Mucosa of descending colon (tissue), 3 donors: Measurements from ENCODE around the gene TGIF2. TPM values are rescaled to one million over a fixed set of nuclear protein-coding genes. Genes with fewer than 3 reads are reported as not detected.

Source experiments
- ATAC-seq: fragments of 200-7000 bp; cut with Tn5 transposase; one replicate; pipeline ENCODE4 v1.9.1; 2020; ENCODE audit warnings: mild to moderate bottlenecking, moderate library complexity
- DNase-seq, 3 donors: peaks; one replicate each; pipeline ENCODE4 v3.0.0-alpha.2; 2020
- H3K36me3 ChIP-seq: fragments of 200-600 bp; one replicate; pipeline ENCODE4 v1.8.0; 2021; ENCODE audit warnings: low read depth, mild to moderate bottlenecking
- H3K4me1 ChIP-seq: fragments of 200-600 bp; one replicate; pipeline ENCODE4 v1.8.0; 2021; ENCODE audit warnings: low read depth, mild to moderate bottlenecking
- H3K4me3 ChIP-seq: fragments of 200-600 bp; one replicate; pipeline ENCODE4 v1.8.0; 2021; ENCODE audit warnings: mild to moderate bottlenecking
- H3K9me3 ChIP-seq: fragments of 200-600 bp; one replicate; pipeline ENCODE4 v1.8.0; 2021; ENCODE audit warnings: mild to moderate bottlenecking
- CTCF ChIP-seq: fragments of 200-600 bp; IDR thresholded peaks from one replicate; pipeline ENCODE4 v1.8.0; 2022; ENCODE audit warnings: antibody characterized with exemption, mild to moderate bottlenecking
- intact Hi-C, 2 donors: fragments of 100-400 bp; cut with DNase I in 1 of 2; cut with micrococcal nuclease in 1 of 2; formaldehyde crosslinking; loops; one replicate each; pipeline versions ENCODE4 v1.11.0 to v1.11.1; 2022; cut with DNase I, micrococcal nuclease
- total RNA-seq, 3 donors: library from RNA; stranded (reverse); fragmentation: NEBNext Ultra II Directional in 2 of 3; extraction: Animal tissue kit (Norgen Biotek cat#: 25700) in 2 of 3; gene quantifications; one replicate each; pipeline versions ENCODE4 v1.2.1 to v1.2.4, GENCODE V29; 2021 to 2023
- donor health status: DM: no; HTN: no; CAD: no; lungs with moderate emphysema.
- donor health status: DM: no; HTN: no; CAD: no.
- donor health status: DM: no; HTN: yes; CAD: no.

The TGIF2 gene
- total RNA-seq, 3 donors from 2014 or later = 4.2 to 13.3 (median 6.5) TPM

- ATAC-seq (no peak), DNase-seq (no peak)
- intact Hi-C loops = no loop called here
- Histone ChIP-seq H3K36me3 (no peaks in the 10 kb centered on the region), H3K9me3 (no peaks in the 10 kb centered on the region), H3K4me3 (no peak overlapping the region), H3K4me1 (peaks cover 8% of the 10 kb centered on the region)
- no peak for TF ChIP-seq CTCF
Measured at GRCh38 chr20:36578356-36579041, 5.1 kb downstream of the TGIF2 start.

- H3K36me3 ChIP-seq = no peaks in the 10 kb centered on the region
- TF ChIP-seq CTCF = no peak
- peaks cover 7% of the 10 kb centered on the region for H3K4me1 ChIP-seq
- ATAC-seq (no peak), DNase-seq (no peak)
- H3K9me3 ChIP-seq = no peaks in the 10 kb centered on the region
- H3K4me3 ChIP-seq = no peak overlapping the region
- intact Hi-C loops = no loop called here
Measured at GRCh38 chr20:36579996-36580545, 6.7 kb downstream of the TGIF2 start.

GRCh38 chr20:36582322-36582721 lies 8.9 kb downstream of the TGIF2 start:
- Histone ChIP-seq H3K9me3 (no peaks in the 10 kb centered on the region), H3K4me3 (no peak overlapping the region), H3K36me3 (no peaks in the 10 kb centered on the region), H3K4me1 (no peaks in the 10 kb centered on the region)
- TF ChIP-seq CTCF = no peak
- no peak for DNase-seq
- intact Hi-C loops = no loop called here
- no peak for ATAC-seq

GRCh38 chr20:36582821-36583220 lies 9.4 kb downstream of the TGIF2 start:
- DNase-seq (no peak), ATAC-seq (no peak)
- TF ChIP-seq CTCF = no peak
- no peaks in the 10 kb centered on the region for H3K4me1 ChIP-seq
- intact Hi-C loops = no loop called here
- H3K36me3 ChIP-seq = no peaks in the 10 kb centered on the region
- H3K4me3 ChIP-seq = no peak overlapping the region
- no peaks in the 10 kb centered on the region for H3K9me3 ChIP-seq

GRCh38 chr20:36584018-36584481 lies 10.7 kb downstream of the TGIF2 start:
- H3K36me3 ChIP-seq = no peaks in the 10 kb centered on the region
- TF ChIP-seq CTCF = no peak
- intact Hi-C loops = no loop called here
- ATAC-seq (no peak), DNase-seq (no peak)
- no peaks in the 10 kb centered on the region for H3K4me1 ChIP-seq
- H3K9me3 ChIP-seq = no peaks in the 10 kb centered on the region
- H3K4me3 ChIP-seq = no peak overlapping the region
